ENCODE measurements around the gene TMEM248. TPM values are rescaled to one million over a fixed set of nuclear protein-coding genes. Genes with fewer than 3 reads are reported as not detected.
"Not testable (repeated sequence)": the region's sequence is repeated elsewhere in the genome, so short reads cannot be mapped to it uniquely, and the experiment has no call there.

TMEM248 gene
- total and polyA plus RNA-seq, 2 donors (not counting 3 experiments of a cell fraction or from before 2014, with no cell fraction given): 107 to 220 TPM

DNA sequence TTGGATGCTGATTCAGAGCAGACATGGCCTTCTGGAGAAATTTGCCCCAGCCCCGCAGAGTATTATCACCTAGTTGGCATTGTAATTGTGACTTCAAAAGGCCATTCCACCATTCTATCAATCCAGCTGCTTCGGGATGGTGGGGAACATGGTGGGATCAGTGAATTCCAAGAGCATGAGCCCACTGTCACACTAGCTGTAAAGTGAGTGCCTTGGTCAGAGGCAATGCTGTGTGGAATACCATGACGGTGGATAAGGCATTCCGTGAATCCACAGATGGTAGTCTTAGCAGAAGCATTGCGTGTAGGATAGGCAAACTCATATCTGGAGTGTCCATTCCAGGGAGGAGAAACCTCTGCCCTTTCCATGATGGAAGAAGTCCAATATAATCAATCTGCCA, 13.3 kb upstream of the TMEM248 start:
- Histone ChIP-seq H2AFZ (ENCODE audit: low read depth, low read length) (no peak overlapping the region), H3K9me1 (replicated peaks; ENCODE audit: control insufficient read depth, extremely low read depth, insufficient read depth, low read length) (no peaks in the 10 kb centered on the region), H3K36me3 (ENCODE audit: control insufficient read depth in 2 of 2, extremely low read depth in 1 of 2, insufficient read depth in 2 of 2, low read length in 2 of 2) (no peaks in the 10 kb centered on the region), H3K9ac (replicated peaks; ENCODE audit: extremely low read depth, insufficient read depth, low read length) (no peak overlapping the region), H3K79me2 (ENCODE audit: control insufficient read depth, insufficient read depth, low read length) (no peaks in the 10 kb centered on the region), H3K9me3 (replicated peaks; ENCODE audit: control insufficient read depth, insufficient read depth, low read length) (no peaks in the 10 kb centered on the region), H3K4me1 (ENCODE audit: control insufficient read depth, extremely low read depth, insufficient read depth, low read length) (peaks cover 4% of the 10 kb centered on the region), H3K4me3 (replicated peaks in 1 of 3; ENCODE audit: insufficient read depth in 1 of 3, low read depth in 1 of 3, low read length in 3 of 3) (no peak overlapping the region), H3K4me2 (ENCODE audit: insufficient read depth, low read length) (no peak overlapping the region), H3K27ac (ENCODE audit: insufficient read depth, low read depth, low read length) (no peak overlapping the region), H4K20me1 (replicated peaks; ENCODE audit: control insufficient read depth, extremely low read depth, insufficient read depth, low read length) (no peaks in the 10 kb centered on the region), H3K27me3 (ENCODE audit: control insufficient read depth in 2 of 2, insufficient read depth in 2 of 2, low read length in 2 of 2) (no peaks in the 10 kb centered on the region)
- intact Hi-C loops (cut with micrococcal nuclease): no loop called here
- dilution Hi-C loops (cut with MboI; ENCODE audit: extremely low pct_ligation_motif_present, low sequenced_read_pairs): no loop called here
- TF ChIP-seq GATA2 (IDR thresholded peaks at IDR 0.05; ENCODE audit: insufficient read depth, insufficient read length, low read depth, low read length): no peak
- TF ChIP-seq MYC (IDR thresholded peaks at IDR 0.05; ENCODE audit: low read depth, low read length): no peak
- TF ChIP-seq MAX (IDR thresholded peaks at IDR 0.05; ENCODE audit: insufficient read depth, insufficient read length): no peak
- no peak for TF ChIP-seq FOS (IDR thresholded peaks at IDR 0.05; ENCODE audit: borderline replicate concordance, insufficient read depth, low read length)
- TF ChIP-seq POLR2AphosphoS5 (IDR thresholded peaks at IDR 0.05; ENCODE audit: insufficient read depth, low read depth, low read length): no peak
- no peak for TF ChIP-seq EZH2 (IDR thresholded peaks at IDR 0.05; ENCODE audit: borderline replicate concordance, low read depth, low read length, severe bottlenecking)
- TF ChIP-seq JUN (IDR thresholded peaks at IDR 0.05; ENCODE audit: borderline replicate concordance, insufficient read depth, insufficient read length, low read depth): no peak
- TF ChIP-seq POLR2A (IDR thresholded peaks at IDR 0.05; ENCODE audit: low read depth, low read length): no peak
- TF ChIP-seq CTCF (IDR thresholded peaks at IDR 0.05; ENCODE audit: extremely low read depth in 1 of 2, insufficient read depth in 1 of 2, low read depth in 1 of 2, low read length in 2 of 2): no peak
- BruUV-seq (replicated peaks): no TSS peak
- ChIA-PET POLR2A (no interaction called here), CTCF (no interaction called here)
- FAIRE-seq (no peak), DNase-seq (ENCODE audit: low read depth, low spot score) (no peak)

DNA sequence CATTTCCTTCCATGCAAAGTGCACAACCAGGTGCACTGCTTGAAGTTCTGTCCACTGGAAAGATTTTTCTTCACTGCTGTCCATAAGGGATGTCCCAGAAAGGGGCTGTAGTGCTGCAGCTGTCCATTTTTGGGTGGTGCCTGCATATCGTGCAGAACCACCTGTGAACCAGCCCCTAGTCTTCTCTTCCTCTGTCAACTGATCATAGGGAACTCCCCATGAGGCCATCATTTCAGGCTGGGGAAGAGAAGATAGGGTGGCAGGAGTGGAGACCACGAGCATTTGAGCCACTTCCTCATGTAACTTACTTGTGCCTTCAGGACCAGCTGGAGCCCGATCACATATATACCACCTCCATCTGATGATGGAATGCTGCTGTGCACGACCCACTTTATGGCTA, 12.4 kb upstream of the TMEM248 start:
- POLR2A ChIA-PET; H4K20me1 ChIP-seq (replicated peaks; ENCODE audit: control insufficient read depth, extremely low read depth, insufficient read depth, low read length); H3K27ac ChIP-seq (ENCODE audit: insufficient read depth, low read depth, low read length); H3K4me3 ChIP-seq (replicated peaks in 1 of 3; ENCODE audit: insufficient read depth in 1 of 3, low read depth in 1 of 3, low read length in 3 of 3); H2AFZ ChIP-seq (ENCODE audit: low read depth, low read length); DNase-seq (ENCODE audit: low read depth, low spot score); H3K36me3 ChIP-seq (ENCODE audit: control insufficient read depth in 2 of 2, extremely low read depth in 1 of 2, insufficient read depth in 2 of 2, low read length in 2 of 2); H3K4me1 ChIP-seq (ENCODE audit: control insufficient read depth, extremely low read depth, insufficient read depth, low read length); CTCF ChIA-PET; BruUV-seq (replicated peaks); dilution Hi-C loops (cut with MboI; ENCODE audit: extremely low pct_ligation_motif_present, low sequenced_read_pairs); H3K9me3 ChIP-seq (replicated peaks; ENCODE audit: control insufficient read depth, insufficient read depth, low read length); intact Hi-C loops (cut with micrococcal nuclease); H3K79me2 ChIP-seq (ENCODE audit: control insufficient read depth, insufficient read depth, low read length); H3K9me1 ChIP-seq (replicated peaks; ENCODE audit: control insufficient read depth, extremely low read depth, insufficient read depth, low read length); H3K27me3 ChIP-seq (ENCODE audit: control insufficient read depth in 2 of 2, insufficient read depth in 2 of 2, low read length in 2 of 2); H3K9ac ChIP-seq (replicated peaks; ENCODE audit: extremely low read depth, insufficient read depth, low read length); H3K4me2 ChIP-seq (ENCODE audit: insufficient read depth, low read length); FAIRE-seq: not testable (repeated sequence)
